SIG-M5 treated with dmso at 0.1 percent for 504 hours (cell line): Measurements from ENCODE around the gene NNT.
"Not testable (repeated sequence)": the region's sequence is repeated elsewhere in the genome, so short reads cannot be mapped to it uniquely, and the experiment has no call there.

Experiments used
- DNase-seq: peaks from one replicate; lab custom pipeline; 2025; ENCODE audit not compliant: unreplicated experiment; lab: John Stamatoyannopoulos, UW

NNT gene

DNA sequence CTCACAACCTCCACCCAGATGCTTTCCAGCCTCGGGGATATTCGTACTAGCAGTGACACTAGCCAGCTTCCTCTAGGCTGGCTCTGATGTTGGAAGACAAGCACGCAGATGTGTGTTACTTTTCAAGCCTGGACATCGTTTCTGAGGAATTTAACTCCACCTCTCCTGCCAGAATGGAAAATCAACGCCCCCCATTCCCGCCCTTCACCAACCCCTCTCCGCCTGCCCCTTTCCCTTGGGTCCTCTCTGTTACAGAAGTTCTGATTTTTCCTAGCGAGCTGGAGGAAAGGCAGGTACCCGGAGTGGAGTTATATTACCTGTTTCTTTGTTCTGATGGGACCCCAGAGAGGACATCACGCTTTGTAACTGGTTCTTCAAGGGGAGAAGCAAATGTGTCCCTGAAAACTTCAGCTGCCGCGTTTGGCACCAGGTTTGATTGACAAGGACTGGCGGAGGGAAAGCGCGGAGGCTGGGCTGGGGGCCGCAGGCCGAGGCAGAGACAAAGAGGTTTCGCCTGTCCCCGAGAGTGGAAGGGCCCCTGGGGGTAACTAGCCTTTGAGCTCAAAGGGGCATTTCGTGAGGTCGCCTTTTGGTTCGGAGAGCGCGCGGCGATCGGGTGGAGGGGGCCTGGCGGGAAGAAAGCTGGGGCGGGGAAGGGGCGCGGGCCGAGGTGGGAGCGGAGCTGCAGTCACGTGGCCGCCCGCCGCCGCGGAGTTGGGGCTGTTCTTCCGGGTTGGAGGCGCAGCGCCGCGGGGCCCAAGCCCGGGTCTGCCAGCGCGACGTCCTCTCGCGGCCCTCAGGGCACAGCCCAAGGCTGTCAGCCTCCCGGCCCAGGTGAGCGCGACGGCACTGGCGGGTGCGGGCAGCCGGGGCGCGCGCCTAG, at the start of gene NNT:
NNT (plus strand) TSS at position 720 of the 883 bp plus-strand sequence. CDS start 6,016 bp downstream, outside the sequence.
- DNase-seq: peak; percentile 53

DNA sequence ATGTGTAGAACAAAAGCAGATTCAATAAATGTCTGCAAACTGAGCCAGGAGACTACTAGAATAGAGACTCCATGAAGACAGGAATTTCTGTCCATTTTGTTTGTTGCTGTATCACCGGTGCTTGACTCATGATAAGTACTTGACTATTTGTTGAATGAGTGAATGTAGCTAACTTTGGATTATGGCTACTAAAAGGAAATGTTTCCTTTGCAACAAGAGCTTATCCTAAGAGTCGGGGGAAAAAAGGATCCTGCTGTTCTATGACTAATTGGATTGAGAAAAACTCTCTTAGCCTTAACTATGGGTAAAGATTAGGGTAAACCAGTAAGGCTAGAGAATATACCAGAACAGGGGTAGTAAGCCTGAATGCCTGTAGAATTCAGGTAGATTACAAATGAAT, 49.6 kb upstream of the NNT start:
- no peak for DNase-seq

DNA sequence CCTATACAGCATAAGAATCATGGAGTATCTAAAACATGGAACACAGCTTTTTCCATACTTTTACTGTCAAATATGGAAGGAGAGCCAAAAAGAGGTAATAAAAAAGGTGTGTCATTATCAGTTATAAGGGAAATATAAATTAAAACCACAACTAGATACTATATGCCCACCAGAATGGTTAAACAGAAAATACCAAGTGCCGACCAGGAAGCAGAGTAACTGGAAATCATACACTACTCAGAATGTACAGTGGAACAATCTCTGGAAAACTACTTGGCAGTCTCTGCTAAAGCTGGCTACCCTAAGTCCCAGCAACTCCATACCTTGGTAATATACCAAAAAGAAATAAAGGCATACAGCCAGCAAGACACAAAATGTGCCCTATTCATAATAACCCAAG, 48.5 kb upstream of the NNT start:
- no peak for DNase-seq

DNA sequence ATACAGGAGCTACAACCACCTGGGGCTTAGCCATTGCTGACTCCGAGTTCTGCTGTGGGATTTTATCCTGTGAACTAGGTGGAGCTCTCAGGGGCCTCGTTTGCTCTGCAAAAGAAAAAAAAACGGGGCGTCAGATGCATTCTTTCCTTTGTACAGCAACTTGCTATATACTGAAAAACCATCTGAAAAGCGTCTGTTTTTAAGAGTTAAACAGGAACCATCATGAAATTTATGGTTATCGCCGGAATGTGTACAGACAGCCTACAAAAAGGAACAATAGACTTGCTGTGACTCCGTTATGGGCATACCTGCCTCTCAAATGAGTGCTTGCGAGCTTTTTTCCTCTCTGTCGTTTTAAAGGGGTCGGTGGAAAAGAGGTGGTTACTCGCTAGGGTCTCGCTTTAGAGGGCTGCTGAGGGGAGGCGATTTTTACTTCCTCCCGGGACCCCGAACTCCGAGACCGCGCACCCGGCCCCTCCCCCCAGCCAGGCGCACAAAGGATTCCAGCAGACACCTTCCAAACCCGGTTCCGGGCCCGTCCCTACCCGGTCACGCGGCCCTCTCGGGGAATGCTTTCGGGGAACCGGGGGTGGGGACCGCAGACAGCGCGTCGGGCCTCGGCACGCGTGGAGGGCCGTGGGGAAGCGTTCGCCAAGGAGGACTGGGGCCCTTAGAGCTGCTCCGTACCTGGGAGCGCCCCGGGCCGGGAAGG, 46.9 kb upstream of the NNT start:
- no peak for DNase-seq

DNA sequence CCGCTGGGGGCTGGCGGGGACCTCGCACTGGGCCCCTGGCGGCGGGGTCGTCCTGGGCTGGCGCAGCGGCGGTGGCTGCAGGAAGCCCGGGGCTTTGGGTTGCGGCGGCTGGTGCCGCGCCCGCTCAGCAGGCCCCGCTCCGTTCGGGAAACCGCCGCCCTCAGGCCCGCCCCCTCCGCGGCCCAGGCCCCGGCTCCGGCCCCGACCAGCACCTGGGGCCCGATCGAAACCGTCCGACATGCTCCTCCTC, 46.4 kb upstream of the NNT start:
- DNase-seq: not testable (repeated sequence)

DNA sequence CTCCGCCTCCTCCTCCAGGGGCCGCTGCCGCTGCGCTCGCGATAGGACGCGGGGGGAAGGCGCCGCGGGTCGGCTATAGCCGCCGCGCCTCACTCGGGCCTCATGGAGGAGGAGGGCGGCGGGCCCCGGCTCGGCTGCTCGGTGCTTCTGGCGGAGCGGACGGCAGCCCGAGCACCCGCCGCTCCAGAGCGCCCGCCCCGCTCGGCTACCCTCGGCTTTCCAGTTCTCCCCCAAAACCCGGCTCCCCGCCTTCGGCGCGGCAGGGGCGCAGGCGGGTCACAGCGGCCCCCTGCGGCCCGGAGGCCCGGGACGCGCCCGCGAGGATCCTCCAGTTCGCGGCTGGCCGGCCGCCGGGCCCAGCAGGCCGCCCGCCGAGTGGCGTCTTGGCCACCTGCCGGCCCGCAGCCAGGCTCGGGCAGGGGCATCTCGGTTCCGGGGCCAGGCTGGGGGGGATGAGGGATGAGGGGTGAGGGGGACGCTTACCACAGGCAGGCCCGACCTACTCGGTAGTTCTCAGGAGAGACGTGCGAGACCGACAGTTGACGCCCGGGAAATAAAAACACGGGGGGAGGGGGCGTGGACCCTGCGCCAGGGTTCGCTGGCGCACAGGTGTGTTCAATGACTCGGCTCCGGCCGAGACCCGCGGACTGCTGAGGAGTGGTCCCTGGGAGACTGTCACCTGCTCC, 46.0 kb upstream of the NNT start, which contains the start of gene PAIP1:
PAIP1 (minus strand) TSS at position 221 of the 686 bp plus-strand sequence. CDS start 231 bp downstream, outside the sequence.
- peak; percentile 82 for DNase-seq

DNA sequence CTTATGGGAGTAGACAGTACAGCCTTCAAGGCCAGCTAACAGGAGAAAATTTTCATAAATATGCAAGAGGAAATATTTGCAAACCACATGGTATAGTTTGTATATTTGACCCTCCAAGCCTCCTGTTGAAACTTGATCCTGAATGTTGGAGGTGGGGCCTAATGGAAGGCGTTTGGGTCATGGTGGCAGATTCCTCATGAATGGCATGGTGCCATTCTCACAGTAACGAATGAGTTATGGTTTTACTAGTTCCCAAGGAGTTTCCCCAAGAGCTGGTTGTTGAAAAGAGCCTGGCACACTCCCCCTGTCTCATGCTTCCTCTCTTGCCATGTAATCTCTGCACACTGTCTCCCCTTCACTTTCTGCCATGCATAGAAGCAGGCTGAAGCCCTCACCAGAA, 42.9 kb upstream of the NNT start:
- DNase-seq: no peak

DNA sequence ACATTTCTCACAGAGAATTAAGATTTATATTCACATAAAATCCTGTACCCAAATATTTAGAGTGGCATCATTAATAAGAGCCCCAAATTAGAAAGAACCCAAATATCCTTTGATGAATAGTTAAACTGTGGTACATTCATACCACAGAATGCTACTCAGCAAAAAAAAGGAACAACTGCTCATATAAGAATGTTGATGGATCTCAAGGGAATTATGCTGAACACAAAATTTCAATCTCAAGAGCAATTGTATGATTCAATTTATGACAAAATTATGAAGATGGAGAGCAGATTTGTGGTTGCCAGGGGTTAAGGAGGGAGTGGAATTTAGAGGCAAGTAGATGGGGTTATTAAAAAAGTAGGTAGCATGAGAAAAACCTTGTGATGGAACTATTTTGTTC, 41.6 kb upstream of the NNT start:
- no peak for DNase-seq

DNA sequence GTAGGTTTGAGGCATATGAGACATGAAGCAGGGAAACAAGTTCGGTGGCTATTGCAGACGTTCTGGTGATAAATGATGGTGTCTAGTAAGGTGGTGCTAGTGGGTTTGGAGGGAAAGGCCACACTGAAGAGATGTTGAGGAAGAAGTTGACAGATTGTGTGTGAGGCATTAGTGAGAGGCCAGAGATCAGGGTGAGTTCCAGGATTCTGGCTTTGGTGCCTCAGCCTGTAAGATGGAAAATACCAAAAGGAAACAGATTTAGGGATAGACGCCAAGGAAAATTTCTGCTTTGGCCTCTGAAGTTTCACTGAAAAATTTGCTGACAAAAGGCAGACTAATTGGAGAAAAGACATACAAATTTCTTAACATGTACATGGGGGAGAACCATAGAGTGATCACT, 39.7 kb upstream of the NNT start:
- DNase-seq: no peak

DNA sequence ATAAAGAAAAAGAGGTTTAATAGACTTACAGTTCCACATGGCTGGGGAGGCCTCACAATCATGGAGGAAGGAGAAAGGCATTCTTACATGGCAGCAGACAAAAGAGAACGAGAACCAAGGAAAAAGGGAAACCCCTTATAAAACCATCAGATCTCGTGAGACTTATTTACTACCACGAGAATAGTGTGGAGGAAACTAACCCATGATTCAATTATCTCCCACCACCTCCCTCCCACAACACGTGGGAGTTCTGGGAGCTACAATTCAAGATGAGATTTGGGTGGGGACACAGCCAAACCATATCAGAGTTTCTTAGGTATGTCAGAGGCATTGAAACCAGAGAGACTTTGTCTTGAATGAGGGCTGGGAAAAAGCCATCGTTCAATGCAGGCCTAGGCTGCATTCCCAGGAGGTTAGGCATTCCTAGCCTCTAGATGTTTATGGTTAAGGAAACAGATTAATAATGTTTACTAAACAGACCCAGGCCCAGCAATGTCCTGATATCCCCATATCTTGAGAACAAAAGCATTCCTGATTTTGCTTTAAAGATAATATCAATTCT, 38.6 kb upstream of the NNT start:
- no peak for DNase-seq

DNA sequence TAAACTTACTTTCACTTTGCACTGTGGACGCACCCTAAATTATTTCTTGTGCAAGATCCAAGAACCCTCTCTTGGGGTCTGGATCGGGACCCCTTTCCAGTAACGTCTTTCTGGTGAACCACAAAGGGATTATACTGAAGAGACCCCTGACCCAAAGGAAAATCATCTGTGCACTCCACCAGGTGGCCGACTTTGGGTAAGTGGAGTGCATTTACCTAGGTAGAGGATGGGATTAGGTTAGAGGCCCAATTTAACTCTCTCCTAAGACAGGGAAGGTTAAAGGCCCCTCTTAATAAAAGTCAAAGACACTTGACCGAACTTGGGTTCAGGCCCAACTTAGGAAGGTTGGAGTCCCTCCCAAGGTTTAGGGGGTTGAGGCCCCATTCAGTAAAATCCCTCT, 37.9 kb upstream of the NNT start:
- DNase-seq: no peak

DNA sequence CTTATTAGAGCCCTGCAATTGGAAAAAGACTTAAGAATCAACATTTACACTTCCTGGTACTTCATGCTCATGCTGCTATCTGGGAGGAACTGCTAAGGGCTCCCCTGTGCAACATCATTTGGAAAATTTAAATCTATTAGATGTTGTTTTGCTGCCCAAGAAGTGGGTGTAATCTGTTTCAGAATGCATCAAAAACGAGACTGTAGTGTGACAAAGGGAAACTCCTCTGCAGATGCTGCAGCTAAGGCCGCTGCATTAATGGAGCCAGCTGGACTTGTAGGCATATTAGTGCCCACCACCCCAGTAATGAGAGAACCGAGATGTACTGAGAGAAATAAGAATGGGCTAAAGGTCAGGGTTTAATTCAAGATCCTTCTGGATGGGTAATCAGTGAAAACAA, 35.0 kb upstream of the NNT start:
- no peak for DNase-seq

DNA sequence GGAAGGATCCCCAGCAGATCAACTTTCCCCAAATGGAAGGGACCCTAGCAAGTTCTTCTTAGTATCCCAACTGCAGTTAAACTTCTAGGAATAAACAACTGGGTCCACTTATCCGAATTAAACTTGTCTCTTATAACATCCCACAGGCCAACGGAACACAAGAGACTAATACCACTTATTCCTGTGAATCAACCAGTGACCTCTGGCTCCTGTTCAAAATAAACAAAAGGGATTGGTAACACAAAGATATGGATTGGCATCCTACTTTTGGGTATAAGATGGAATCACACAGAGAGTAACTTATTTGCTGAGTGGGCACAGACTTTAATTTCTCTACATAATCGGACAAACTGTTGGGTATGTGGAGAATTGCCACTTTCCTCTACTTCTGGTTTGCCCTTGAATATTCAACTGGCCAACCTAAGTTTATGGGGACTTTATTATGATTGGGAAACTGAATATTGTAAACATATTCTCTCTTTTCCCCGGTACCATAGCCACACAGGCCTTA, 33.7 kb upstream of the NNT start:
- DNase-seq: no peak

DNA sequence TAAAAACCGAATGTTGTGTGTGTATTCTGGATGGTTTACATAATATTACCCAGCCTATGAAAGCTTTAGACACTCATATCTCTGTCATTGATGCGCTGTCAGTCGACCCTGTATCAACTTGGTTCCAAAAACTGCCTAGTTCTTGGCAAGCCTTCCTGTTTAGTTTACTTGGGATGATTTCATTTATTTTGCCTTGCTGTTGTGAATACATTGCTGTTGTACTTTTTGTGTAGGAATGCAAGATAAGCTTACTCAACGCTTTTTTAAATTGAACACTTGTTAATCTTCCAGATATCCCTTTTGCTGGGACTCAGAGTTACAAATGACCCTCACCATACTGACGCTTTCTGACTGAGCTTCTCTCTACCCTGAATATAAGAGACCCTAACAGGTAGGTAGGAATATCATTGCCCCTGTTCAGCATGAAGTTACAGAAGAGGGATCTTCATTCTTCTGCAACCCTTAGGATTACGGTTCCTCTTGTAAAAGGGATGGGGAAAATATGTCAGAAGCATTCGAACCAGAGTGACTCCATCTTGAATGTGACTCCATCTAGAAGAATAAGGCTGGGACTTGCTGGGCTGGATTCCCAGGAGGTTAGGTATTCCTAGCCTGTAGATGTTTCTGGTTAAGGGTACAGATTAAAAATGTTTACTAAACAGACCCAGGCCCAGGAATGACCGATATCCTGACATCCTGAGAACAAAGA, 32.4 kb upstream of the NNT start:
- DNase-seq: no peak

DNA sequence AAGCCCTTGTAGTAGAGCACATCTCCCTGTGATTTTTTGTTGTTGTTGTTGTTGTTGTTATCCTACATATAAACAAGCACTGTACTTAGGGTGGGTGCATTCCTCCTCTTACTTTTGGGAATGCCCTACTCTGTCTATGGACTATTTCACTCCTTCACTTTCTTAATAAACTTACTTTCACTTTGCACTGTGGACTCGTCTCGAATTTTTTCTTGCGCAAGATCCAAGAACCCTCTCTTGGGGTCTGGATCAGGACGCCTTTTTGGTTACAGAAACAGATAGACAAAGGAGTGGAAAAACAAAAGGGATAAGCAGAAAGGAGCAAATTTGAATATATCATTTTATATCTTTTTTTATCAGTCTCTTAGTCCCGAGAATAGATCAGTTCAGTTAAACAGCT, 31.7 kb upstream of the NNT start:
- no peak for DNase-seq

DNA sequence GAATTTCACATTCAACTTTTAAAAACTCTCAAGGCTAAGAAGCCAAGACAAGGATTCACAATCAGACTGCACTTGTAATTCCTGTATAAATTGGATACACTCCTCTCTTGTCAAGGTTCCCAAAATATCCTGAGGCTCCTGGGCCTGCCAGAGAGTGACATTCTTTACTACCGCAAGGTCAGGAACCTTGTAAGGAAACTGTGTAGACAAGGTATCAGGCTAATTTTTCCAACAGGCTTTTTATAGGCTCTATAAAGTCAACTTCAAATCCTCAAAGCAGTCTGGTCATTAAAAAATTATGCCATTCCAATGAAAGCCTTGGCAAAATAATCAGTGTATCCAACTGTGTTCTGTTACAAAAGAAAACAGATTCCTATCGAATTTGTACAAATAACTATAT, 30.6 kb upstream of the NNT start:
- DNase-seq: no peak

DNA sequence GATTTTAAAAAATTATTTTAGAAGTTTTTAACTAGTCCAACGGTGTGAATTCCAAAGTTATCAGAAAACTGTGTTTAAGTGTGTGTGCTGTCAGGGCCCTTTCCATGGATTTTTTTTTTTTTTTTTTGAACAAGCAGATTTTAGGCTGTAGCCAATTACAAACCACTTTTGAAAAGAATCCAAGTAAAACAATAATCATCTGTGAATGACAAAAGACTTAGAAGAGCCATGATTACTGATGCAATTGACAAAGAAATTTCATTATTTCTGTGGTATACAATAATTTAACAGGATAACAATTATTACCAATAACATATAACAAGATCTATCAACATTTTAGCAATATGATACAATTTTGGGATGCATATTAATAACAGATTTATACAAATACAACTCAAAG, 29.9 kb upstream of the NNT start:
- DNase-seq: no peak

DNA sequence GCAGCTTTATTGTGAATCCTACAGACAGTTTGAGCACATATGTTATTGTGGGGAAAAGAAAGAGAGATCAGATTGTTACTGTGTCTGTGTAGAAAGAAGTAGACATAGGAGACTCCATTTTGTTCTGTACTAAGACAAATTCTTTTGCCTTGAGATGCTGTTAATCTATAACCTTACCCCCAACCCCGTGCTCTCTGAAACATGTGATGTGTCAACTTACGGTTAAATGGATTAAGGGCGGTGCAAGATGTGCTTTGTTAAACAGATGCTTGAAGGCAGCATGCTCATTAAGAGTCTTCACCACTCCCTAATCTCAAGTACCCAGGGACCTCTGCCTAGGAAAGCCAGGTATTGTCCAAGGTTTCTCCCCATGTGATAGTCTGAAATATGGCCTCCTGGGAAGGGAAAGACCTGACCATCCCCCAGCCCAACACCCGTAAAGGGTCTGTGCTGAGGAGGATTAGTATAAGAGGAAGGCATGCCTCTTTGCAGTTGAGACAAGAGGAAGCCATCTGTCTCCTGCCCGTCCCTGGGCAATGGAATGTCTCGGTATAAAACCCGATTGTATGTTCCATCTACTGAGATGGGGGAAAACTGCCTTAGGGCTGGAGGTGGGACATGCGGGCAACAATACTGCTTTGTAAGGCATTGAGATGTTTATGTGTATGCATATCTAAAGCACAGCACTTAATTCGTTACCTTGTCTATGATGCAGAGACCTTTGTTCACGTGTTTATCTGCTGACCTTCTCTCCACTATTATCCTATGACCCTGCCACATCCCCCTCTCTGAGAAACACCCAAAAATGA, 22.4 kb upstream of the NNT start:
- not testable (repeated sequence) for DNase-seq

DNA sequence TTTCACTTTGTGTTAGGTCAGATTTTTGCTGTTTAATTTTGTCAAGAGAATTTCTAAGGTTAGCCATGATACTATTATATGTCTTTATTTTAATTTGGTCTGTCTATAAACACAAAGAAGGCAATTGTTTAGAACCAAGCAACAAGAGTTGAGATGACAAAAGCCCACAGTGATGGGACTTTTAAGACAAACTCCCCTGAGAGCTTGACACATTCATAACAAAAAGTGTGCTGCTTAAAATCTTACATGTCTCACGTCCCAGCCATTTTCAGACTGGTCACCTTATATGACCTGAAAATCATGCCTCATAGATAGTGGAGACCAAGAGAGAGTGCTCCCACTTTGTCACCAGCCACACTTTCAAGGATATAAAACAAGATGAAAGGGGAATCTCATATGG, 21.6 kb upstream of the NNT start:
- no peak for DNase-seq
